Measurements from ENCODE around the gene GRIN3B.

DNA sequence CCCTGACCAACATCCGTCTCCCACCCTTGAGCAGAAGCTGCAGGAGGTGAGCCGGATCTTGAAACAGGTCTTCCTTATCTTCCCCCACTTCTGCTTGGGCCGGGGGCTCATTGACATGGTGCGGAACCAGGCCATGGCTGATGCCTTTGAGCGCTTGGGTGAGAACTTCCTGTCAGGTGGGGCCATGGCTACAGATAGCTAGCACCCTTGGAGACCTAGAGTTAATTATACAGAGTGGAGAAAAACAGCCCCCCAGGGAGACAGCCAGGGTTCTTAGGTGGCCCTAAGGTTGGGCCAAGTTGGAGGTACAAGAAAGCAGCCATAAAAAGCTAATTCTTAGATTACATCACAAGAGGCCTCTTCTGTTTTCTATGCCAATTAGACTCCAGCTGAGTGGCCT is 57.9 kb downstream of the GRIN3B start:
- TF ChIP-seq, protein P1, sequence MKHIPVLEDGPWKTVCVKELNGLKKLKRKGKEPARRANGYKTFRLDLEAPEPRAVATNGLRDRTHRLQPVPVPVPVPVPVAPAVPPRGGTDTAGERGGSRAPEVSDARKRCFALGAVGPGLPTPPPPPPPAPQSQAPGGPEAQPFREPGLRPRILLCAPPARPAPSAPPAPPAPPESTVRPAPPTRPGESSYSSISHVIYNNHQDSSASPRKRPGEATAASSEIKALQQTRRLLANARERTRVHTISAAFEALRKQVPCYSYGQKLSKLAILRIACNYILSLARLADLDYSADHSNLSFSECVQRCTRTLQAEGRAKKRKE (CRISPR knock-in tag; IDR thresholded peaks at IDR 0.05; ENCODE audit: low read depth) = no peak
- TF ChIP-seq, protein P2, sequence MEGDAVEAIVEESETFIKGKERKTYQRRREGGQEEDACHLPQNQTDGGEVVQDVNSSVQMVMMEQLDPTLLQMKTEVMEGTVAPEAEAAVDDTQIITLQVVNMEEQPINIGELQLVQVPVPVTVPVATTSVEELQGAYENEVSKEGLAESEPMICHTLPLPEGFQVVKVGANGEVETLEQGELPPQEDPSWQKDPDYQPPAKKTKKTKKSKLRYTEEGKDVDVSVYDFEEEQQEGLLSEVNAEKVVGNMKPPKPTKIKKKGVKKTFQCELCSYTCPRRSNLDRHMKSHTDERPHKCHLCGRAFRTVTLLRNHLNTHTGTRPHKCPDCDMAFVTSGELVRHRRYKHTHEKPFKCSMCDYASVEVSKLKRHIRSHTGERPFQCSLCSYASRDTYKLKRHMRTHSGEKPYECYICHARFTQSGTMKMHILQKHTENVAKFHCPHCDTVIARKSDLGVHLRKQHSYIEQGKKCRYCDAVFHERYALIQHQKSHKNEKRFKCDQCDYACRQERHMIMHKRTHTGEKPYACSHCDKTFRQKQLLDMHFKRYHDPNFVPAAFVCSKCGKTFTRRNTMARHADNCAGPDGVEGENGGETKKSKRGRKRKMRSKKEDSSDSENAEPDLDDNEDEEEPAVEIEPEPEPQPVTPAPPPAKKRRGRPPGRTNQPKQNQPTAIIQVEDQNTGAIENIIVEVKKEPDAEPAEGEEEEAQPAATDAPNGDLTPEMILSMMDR (IDR thresholded peaks at IDR 0.05) = no peak
- TF ChIP-seq MAFK (IDR thresholded peaks at IDR 0.05; ENCODE audit: partially characterized antibody) (no peak), POLR2A (IDR thresholded peaks at IDR 0.05; ENCODE audit: low read length) (no peak), TP53 (CRISPR knock-in tag; IDR thresholded peaks at IDR 0.05) (no peak), CHD2 (IDR thresholded peaks at IDR 0.05; ENCODE audit: low read length, partially characterized antibody) (no peak), BHLHE40 (IDR thresholded peaks at IDR 0.05; ENCODE audit: low read depth, low read length) (no peak), SMC3 (IDR thresholded peaks at IDR 0.05) (no peak), RARB (CRISPR knock-in tag; IDR thresholded peaks at IDR 0.05) (no peak), RNF2 (IDR thresholded peaks at IDR 0.05; ENCODE audit: borderline replicate concordance, low read depth) (no peak), ZSCAN20 (CRISPR knock-in tag; IDR thresholded peaks at IDR 0.05) (no peak), CHD4 (IDR thresholded peaks at IDR 0.05; ENCODE audit: borderline replicate concordance) (no peak), EP300 (IDR thresholded peaks at IDR 0.05) (no peak)
- TF ChIP-seq, protein P3, sequence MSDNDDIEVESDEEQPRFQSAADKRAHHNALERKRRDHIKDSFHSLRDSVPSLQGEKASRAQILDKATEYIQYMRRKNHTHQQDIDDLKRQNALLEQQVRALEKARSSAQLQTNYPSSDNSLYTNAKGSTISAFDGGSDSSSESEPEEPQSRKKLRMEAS (IDR thresholded peaks at IDR 0.05) = no peak

All from A549 (cell line).